Measurements from ENCODE around the gene COMMD1. TPM values are rescaled to one million over a fixed set of nuclear protein-coding genes. Genes with fewer than 3 reads are reported as not detected.
"Not testable (repeated sequence)": the region's sequence is repeated elsewhere in the genome, so short reads cannot be mapped to it uniquely, and the experiment has no call there.

Gene COMMD1
- total RNA-seq, 1 donor from 2014 or later: 30.5 TPM

DNA sequence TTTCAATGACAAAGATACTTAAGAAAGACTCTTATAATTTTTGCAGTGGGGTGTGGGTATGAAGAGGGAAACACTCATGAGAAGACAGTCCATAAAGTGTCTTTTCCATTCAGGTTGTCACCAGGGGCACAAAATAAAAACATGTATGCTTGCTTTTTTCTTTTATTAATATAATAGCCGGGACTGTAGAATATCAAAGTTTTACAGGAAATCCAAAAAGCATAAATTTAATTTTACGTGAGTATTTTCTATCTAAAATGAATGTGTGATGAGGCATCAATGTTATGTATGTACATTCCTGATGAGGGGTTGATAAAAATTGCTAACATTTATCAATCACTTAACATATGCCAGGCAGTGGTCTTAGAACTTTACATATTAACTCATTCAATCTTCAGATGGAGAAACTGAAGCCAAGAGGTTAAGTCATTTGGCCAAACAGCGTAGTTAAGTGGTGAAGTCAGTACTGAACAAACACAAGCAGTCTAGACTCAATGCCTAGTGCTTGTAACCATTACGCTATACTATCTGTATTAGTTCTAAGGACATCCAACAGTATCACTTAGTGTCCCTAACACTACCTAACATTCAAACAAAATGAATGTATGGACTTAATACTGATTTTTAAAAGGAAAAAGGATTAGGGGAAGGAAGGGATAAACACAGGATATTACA, 27.8 kb upstream of the COMMD1 start:
- H3K4me1 Mint-ChIP-seq: no peaks in the 10 kb centered on the region
- no peak overlapping the region for H3K4me3 Mint-ChIP-seq
- peaks cover 9% of the 10 kb centered on the region for H3K36me3 Mint-ChIP-seq (ENCODE audit: low read depth)
- no peaks in the 10 kb centered on the region for H3K9me3 Mint-ChIP-seq
- no peak overlapping the region for H3K27ac Mint-ChIP-seq (ENCODE audit: unreplicated experiment)
- no peaks in the 10 kb centered on the region for H3K27me3 Mint-ChIP-seq (ENCODE audit: low read depth)
- TF ChIP-seq, protein P1, sequence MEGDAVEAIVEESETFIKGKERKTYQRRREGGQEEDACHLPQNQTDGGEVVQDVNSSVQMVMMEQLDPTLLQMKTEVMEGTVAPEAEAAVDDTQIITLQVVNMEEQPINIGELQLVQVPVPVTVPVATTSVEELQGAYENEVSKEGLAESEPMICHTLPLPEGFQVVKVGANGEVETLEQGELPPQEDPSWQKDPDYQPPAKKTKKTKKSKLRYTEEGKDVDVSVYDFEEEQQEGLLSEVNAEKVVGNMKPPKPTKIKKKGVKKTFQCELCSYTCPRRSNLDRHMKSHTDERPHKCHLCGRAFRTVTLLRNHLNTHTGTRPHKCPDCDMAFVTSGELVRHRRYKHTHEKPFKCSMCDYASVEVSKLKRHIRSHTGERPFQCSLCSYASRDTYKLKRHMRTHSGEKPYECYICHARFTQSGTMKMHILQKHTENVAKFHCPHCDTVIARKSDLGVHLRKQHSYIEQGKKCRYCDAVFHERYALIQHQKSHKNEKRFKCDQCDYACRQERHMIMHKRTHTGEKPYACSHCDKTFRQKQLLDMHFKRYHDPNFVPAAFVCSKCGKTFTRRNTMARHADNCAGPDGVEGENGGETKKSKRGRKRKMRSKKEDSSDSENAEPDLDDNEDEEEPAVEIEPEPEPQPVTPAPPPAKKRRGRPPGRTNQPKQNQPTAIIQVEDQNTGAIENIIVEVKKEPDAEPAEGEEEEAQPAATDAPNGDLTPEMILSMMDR (conservative IDR thresholded peaks at IDR 0.05): no peak
- no peak for DNase-seq (ENCODE audit: low read depth, low spot score)

GRCh38 chr2:61878761-61879160, 26.7 kb upstream of the COMMD1 start:
- TF ChIP-seq, protein P1 (conservative IDR thresholded peaks at IDR 0.05): no peak
- Mint-ChIP-seq H3K4me1 (no peaks in the 10 kb centered on the region), H3K27me3 (ENCODE audit: low read depth) (no peaks in the 10 kb centered on the region), H3K9me3 (no peaks in the 10 kb centered on the region), H3K27ac (ENCODE audit: unreplicated experiment) (no peak overlapping the region), H3K4me3 (no peak overlapping the region), H3K36me3 (ENCODE audit: low read depth) (peaks cover 9% of the 10 kb centered on the region)
- DNase-seq (ENCODE audit: low read depth, low spot score): no peak

GRCh38 chr2:61879351-61879750, 26.1 kb upstream of the COMMD1 start:
- not testable (repeated sequence) for H3K27ac Mint-ChIP-seq (ENCODE audit: unreplicated experiment); H3K36me3 Mint-ChIP-seq (ENCODE audit: low read depth); H3K4me1 Mint-ChIP-seq; H3K27me3 Mint-ChIP-seq (ENCODE audit: low read depth); DNase-seq (ENCODE audit: low read depth, low spot score); H3K4me3 Mint-ChIP-seq; H3K9me3 Mint-ChIP-seq

DNA sequence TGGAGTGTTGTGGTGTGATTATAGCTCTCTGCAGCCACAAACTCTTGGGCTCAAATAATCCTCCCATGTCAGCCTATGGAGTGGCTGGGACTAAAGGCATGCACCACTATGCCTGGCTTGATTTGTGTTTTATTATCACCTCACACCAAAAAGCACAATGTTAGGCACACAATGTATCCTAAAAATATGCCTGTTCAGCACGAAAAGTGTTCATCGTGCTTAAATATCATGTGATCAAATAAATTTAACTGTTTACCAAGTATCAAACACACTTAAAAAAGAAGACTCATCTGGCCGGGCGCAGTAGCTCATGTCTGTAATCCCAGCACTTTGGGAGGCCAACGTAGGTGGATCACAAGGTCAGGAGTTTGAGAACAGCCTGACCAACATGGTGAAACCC, 22.6 kb upstream of the COMMD1 start:
- Mint-ChIP-seq H3K4me3 (no peak overlapping the region), H3K9me3 (no peaks in the 10 kb centered on the region), H3K27ac (ENCODE audit: unreplicated experiment) (no peak overlapping the region), H3K27me3 (ENCODE audit: low read depth) (no peaks in the 10 kb centered on the region), H3K4me1 (peaks cover 21% of the 10 kb centered on the region), H3K36me3 (ENCODE audit: low read depth) (peaks cover 11% of the 10 kb centered on the region)
- TF ChIP-seq, protein P1 (conservative IDR thresholded peaks at IDR 0.05): no peak
- no peak for DNase-seq (ENCODE audit: low read depth, low spot score)

DNA sequence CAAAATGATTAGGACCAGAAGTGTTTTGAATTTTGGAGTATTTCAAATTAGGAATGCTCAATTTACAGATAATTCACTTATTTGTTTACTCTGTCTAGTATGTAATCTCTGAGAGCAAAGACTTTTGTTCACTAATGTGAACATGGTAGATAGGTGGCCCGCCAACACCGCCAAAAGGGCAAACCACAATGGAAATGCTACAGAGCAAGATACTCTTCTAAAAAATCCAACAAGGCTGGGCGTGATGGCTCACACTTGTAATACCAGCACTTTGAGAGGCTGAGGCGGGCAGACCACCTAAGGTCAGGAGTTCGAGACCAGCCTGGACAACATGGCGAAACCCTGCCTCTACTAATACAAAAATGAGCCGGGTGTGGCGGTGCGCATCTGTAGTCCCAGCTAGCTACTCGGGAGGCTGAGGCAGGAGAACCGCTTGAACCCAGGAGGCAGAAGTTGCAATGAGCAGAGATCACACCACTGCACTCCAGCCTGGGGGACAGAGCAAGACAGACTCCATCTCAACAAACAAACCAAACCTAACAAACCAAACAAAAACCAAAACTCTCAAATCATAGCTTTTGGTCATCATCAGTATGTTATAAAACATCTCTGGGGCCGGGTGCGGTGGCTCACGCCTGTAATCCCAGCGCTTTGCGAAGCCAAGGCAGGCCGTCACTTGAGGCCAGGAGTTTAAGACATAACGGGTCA, 19.4 kb upstream of the COMMD1 start:
- Mint-ChIP-seq H3K9me3 (no peaks in the 10 kb centered on the region), H3K4me1 (peaks cover 28% of the 10 kb centered on the region), H3K27ac (ENCODE audit: unreplicated experiment) (peak overlapping the region; percentile 92), H3K4me3 (peak overlapping the region; percentile 99), H3K36me3 (ENCODE audit: low read depth) (peaks cover 8% of the 10 kb centered on the region), H3K27me3 (ENCODE audit: low read depth) (no peaks in the 10 kb centered on the region)
- no peak for DNase-seq (ENCODE audit: low read depth, low spot score)
- TF ChIP-seq, protein P1 (conservative IDR thresholded peaks at IDR 0.05): no peak

DNA sequence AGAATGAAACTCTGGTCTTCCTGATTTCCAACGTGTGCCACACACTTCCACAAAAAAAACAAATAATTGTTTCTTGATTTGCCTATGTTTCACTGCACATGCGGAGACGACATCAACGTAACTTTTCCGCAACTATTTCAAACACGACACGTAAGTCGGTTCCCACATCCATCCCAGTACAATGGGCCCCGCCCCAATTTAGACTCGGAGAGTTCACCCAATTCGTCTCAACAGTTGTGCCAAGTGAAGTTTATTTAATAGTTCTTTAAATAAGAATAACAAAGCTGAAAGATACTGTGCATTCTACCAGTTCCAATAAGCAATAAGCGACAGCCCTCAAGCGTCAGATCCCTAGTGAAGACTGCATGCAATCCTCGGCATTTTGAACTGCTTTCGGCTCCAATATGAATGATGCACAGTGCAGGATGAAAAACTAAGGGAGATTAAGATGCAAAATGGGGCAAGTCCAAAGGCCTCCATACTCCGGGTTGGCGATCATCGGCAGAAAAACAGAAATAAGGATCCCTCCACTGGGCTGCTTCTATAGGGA, 17.7 kb upstream of the COMMD1 start:
- Mint-ChIP-seq H3K27ac (ENCODE audit: unreplicated experiment) (peak overlapping the region; percentile 100), H3K36me3 (ENCODE audit: low read depth) (peaks cover 8% of the 10 kb centered on the region), H3K4me1 (peaks cover 28% of the 10 kb centered on the region), H3K9me3 (no peaks in the 10 kb centered on the region), H3K27me3 (ENCODE audit: low read depth) (no peaks in the 10 kb centered on the region), H3K4me3 (peak overlapping the region; percentile 99)
- TF ChIP-seq, protein P1 (conservative IDR thresholded peaks at IDR 0.05): no peak
- DNase-seq (ENCODE audit: low read depth, low spot score): no peak

All from neural crest cell (in vitro differentiated cells).